ENCODE measurements around the gene NHSL2. TPM values are rescaled to one million over a fixed set of nuclear protein-coding genes. Genes with fewer than 3 reads are reported as not detected.

The NHSL2 gene
- polyA plus RNA-seq, 2 donors = 0.41 to 0.51 TPM

- H3K27me3 ChIP-seq (ENCODE audit: control insufficient read depth in 1 of 2, insufficient read depth in 2 of 2, low read length in 2 of 2) = no peaks in the 10 kb centered on the region
- WGBS, 2 donors = 76 to 78% methylated on average over 2 of the region's 2 CpGs
Observed at GRCh38 chrX:71994601-71995000, 84.0 kb downstream of the NHSL2 start.

DNA sequence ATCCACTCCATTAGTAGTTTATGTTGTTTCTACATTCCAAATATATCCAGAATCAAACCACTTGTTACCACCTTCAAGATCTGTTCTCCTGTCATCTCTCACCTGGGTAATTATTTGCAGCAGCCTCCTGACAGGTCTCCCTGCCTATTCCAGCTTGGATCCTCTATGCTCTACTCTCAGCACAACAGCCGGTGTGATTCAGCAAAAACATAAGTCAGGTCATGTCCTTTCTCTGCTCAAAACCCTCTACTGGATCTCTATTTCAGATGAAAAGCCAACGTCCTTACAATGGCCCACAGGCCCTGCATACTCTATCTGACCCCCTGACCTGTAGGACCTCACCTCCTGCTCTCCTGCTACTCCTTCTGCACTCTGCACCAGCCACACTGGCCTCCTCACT, 84.5 kb downstream of the NHSL2 start:
- H3K4me1 ChIP-seq (ENCODE audit: control insufficient read depth in 2 of 2, insufficient read depth in 2 of 2, low read length in 1 of 2) = no peaks in the 10 kb centered on the region
- no peaks in the 10 kb centered on the region for H3K27me3 ChIP-seq (ENCODE audit: control insufficient read depth in 1 of 2, insufficient read depth in 2 of 2, low read length in 2 of 2)
- H3K9me3 ChIP-seq (ENCODE audit: control insufficient read depth in 2 of 2, insufficient read depth in 1 of 2, low read depth in 1 of 2, low read length in 1 of 2) = no peaks in the 10 kb centered on the region
- H3K36me3 ChIP-seq (ENCODE audit: control insufficient read depth in 2 of 2, insufficient read depth in 2 of 2, low read length in 1 of 2) = no peaks in the 10 kb centered on the region
- H3K27ac ChIP-seq (ENCODE audit: low read depth in 2 of 2, low read length in 1 of 2) = no peak overlapping the region
- H3K4me3 ChIP-seq (ENCODE audit: low read depth in 1 of 2, low read length in 2 of 2) = no peak overlapping the region
- WGBS, 2 donors = 56 to 81% methylated on average over 2 of the region's 2 CpGs

More at GRCh38 chrX:71994601-71995000, 84.0 kb downstream of the NHSL2 start:
- Histone ChIP-seq H3K4me1 (ENCODE audit: control insufficient read depth in 2 of 2, insufficient read depth in 2 of 2, low read length in 1 of 2) (no peaks in the 10 kb centered on the region), H3K36me3 (ENCODE audit: control insufficient read depth in 2 of 2, insufficient read depth in 2 of 2, low read length in 1 of 2) (no peaks in the 10 kb centered on the region), H3K27ac (ENCODE audit: low read depth in 2 of 2, low read length in 1 of 2) (no peak overlapping the region), H3K4me3 (ENCODE audit: low read depth in 1 of 2, low read length in 2 of 2) (no peak overlapping the region), H3K9me3 (ENCODE audit: control insufficient read depth in 2 of 2, insufficient read depth in 1 of 2, low read depth in 1 of 2, low read length in 1 of 2) (no peaks in the 10 kb centered on the region)

DNA sequence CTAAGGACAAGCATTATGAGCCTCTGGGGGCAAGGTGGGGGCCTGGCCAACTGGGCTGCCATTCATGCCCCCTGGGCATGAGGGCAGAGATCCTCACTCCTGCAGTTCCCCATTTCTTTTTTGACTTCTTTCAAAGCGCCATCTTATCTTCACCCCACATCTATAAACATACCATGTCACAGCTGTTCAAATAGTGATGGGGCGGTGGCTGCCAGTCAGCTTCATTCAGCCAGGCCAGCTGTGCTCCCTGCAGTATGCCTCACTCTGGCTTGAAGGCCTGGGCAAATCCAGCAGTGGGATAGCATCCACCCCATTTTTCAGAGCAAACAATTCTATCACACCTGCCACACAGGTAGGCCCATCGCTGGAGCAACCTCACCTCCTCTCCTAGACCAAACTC, 85.5 kb downstream of the NHSL2 start:
- Histone ChIP-seq H3K4me3 (ENCODE audit: low read depth in 1 of 2, low read length in 2 of 2) (no peak overlapping the region), H3K9me3 (ENCODE audit: control insufficient read depth in 2 of 2, insufficient read depth in 1 of 2, low read depth in 1 of 2, low read length in 1 of 2) (no peaks in the 10 kb centered on the region), H3K27ac (ENCODE audit: low read depth in 2 of 2, low read length in 1 of 2) (no peak overlapping the region), H3K4me1 (ENCODE audit: control insufficient read depth in 2 of 2, insufficient read depth in 2 of 2, low read length in 1 of 2) (no peaks in the 10 kb centered on the region), H3K27me3 (ENCODE audit: control insufficient read depth in 1 of 2, insufficient read depth in 2 of 2, low read length in 2 of 2) (no peaks in the 10 kb centered on the region), H3K36me3 (ENCODE audit: control insufficient read depth in 2 of 2, insufficient read depth in 2 of 2, low read length in 1 of 2) (no peaks in the 10 kb centered on the region)
- WGBS, 2 donors = 75 to 85% methylated on average over 3 of the region's 3 CpGs

- WGBS, 2 donors = 64 to 68% methylated on average over 6 of the region's 6 CpGs
- H3K9me3 ChIP-seq (ENCODE audit: control insufficient read depth in 2 of 2, insufficient read depth in 1 of 2, low read depth in 1 of 2, low read length in 1 of 2) = no peaks in the 10 kb centered on the region
- no peaks in the 10 kb centered on the region for H3K36me3 ChIP-seq (ENCODE audit: control insufficient read depth in 2 of 2, insufficient read depth in 2 of 2, low read length in 1 of 2)
- no peaks in the 10 kb centered on the region for H3K4me1 ChIP-seq (ENCODE audit: control insufficient read depth in 2 of 2, insufficient read depth in 2 of 2, low read length in 1 of 2)
- H3K27ac ChIP-seq (ENCODE audit: low read depth in 2 of 2, low read length in 1 of 2) = no peak overlapping the region
- H3K27me3 ChIP-seq (ENCODE audit: control insufficient read depth in 1 of 2, insufficient read depth in 2 of 2, low read length in 2 of 2) = no peaks in the 10 kb centered on the region
- no peak overlapping the region for H3K4me3 ChIP-seq (ENCODE audit: low read depth in 1 of 2, low read length in 2 of 2)
Observed at GRCh38 chrX:71996826-71997225, 86.2 kb downstream of the NHSL2 start.

GRCh38 chrX:71997320-71997719, 86.7 kb downstream of the NHSL2 start:
- no peaks in the 10 kb centered on the region for H3K9me3 ChIP-seq (ENCODE audit: control insufficient read depth in 2 of 2, insufficient read depth in 1 of 2, low read depth in 1 of 2, low read length in 1 of 2)
- no peak overlapping the region for H3K27ac ChIP-seq (ENCODE audit: low read depth in 2 of 2, low read length in 1 of 2)
- H3K27me3 ChIP-seq (ENCODE audit: control insufficient read depth in 1 of 2, insufficient read depth in 2 of 2, low read length in 2 of 2) = no peaks in the 10 kb centered on the region
- no peaks in the 10 kb centered on the region for H3K36me3 ChIP-seq (ENCODE audit: control insufficient read depth in 2 of 2, insufficient read depth in 2 of 2, low read length in 1 of 2)
- 60 to 62% methylated on average over 3 of the region's 3 CpGs for WGBS, 2 donors
- no peaks in the 10 kb centered on the region for H3K4me1 ChIP-seq (ENCODE audit: control insufficient read depth in 2 of 2, insufficient read depth in 2 of 2, low read length in 1 of 2)
- no peak overlapping the region for H3K4me3 ChIP-seq (ENCODE audit: low read depth in 1 of 2, low read length in 2 of 2)

DNA sequence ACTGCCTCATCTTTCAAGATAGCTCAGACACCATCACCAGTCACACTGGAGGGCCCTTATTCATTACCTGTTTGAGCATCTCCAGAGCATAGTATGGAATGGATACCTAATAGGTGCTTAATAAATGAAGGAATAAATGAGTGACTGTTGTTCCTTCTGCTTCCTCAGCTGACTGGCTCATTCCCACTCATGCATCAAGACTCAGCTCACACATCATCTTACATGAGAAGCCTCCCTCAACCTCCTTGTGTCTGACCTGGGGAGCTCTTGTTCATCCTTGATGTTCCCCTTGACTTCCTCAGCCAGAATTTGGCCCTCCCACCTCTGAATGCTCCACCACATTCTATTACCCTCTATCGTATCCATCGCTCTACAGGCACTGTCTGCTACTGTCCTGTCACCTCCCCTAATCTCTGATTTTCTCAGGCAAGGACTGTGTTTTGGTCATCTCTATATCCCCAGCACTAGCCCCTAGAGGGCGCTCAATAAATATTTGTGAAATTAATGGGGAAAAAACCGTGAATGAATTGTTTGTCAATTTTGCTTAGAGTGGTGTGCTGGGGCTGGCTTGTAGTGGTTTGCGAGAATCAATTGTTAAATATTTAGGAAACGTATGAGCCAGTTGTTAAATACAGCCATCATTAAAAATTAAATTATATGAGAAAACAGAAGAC, 88.3 kb downstream of the NHSL2 start:
- WGBS, 2 donors = 11 to 12% methylated on average over 6 of the region's 6 CpGs
- peaks cover 0 to 2% of the 10 kb centered on the region in 2 donors for H3K4me1 ChIP-seq (ENCODE audit: control insufficient read depth in 2 of 2, insufficient read depth in 2 of 2, low read length in 1 of 2)
- no peaks in the 10 kb centered on the region for H3K36me3 ChIP-seq (ENCODE audit: control insufficient read depth in 2 of 2, insufficient read depth in 2 of 2, low read length in 1 of 2)
- H3K27me3 ChIP-seq (ENCODE audit: control insufficient read depth in 1 of 2, insufficient read depth in 2 of 2, low read length in 2 of 2) = no peaks in the 10 kb centered on the region
- H3K4me3 ChIP-seq (ENCODE audit: low read depth in 1 of 2, low read length in 2 of 2) = no peak overlapping the region
- H3K27ac ChIP-seq (ENCODE audit: low read depth in 2 of 2, low read length in 1 of 2) = no peak overlapping the region
- no peaks in the 10 kb centered on the region for H3K9me3 ChIP-seq (ENCODE audit: control insufficient read depth in 2 of 2, insufficient read depth in 1 of 2, low read depth in 1 of 2, low read length in 1 of 2)

DNA sequence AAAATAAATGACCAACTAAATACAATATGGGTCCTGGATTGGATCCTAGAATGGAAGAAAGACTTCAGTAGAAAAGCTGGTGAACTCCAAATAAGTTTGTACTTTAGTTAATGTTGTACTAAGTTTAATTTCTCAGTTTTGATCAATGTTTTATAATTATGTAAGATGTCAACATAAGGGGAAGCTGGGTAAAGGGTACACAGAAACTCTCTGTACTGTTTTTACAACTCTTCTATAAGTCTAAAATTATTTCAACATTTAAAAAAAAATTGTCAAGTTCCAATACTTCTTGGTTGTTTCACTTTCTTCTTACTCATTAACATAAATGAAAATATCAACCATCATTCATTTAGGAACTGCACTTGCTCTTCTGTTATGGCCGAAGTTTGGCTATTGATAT, 88.9 kb downstream of the NHSL2 start:
- H3K27ac ChIP-seq (ENCODE audit: low read depth in 2 of 2, low read length in 1 of 2) = no peak overlapping the region
- H3K9me3 ChIP-seq (ENCODE audit: control insufficient read depth in 2 of 2, insufficient read depth in 1 of 2, low read depth in 1 of 2, low read length in 1 of 2) = no peaks in the 10 kb centered on the region

DNA sequence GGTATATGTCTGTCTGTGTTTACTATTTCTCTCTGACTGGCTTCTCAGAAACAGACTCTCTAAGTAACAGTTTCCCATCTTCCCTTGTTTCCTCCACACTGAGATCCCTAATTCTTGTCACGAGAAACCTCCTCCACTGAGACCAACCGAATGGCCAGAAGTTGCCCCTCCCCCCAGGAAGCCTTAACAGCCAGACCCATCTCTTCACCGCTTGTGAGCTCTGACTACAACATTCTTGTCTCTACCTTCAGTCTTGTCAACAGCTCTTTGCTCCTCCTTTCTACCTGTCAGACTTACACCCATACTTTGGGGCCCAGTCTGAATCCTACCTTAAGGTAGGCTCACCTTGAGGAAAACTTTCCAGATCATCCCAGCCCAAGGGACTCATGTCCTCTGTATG, 90.8 kb downstream of the NHSL2 start:
- no peak overlapping the region for H3K4me3 ChIP-seq (ENCODE audit: low read depth in 1 of 2, low read length in 2 of 2)
- WGBS, 2 donors = 59 to 74% methylated on average over 3 of the region's 3 CpGs
- H3K27ac ChIP-seq (ENCODE audit: low read depth in 2 of 2, low read length in 1 of 2) = no peak overlapping the region
- no peaks in the 10 kb centered on the region for H3K27me3 ChIP-seq (ENCODE audit: control insufficient read depth in 1 of 2, insufficient read depth in 2 of 2, low read length in 2 of 2)
- H3K36me3 ChIP-seq (ENCODE audit: control insufficient read depth in 2 of 2, insufficient read depth in 2 of 2, low read length in 1 of 2) = no peaks in the 10 kb centered on the region
- H3K9me3 ChIP-seq (ENCODE audit: control insufficient read depth in 2 of 2, insufficient read depth in 1 of 2, low read depth in 1 of 2, low read length in 1 of 2) = no peaks in the 10 kb centered on the region
- peaks cover 0 to 2% of the 10 kb centered on the region in 2 donors for H3K4me1 ChIP-seq (ENCODE audit: control insufficient read depth in 2 of 2, insufficient read depth in 2 of 2, low read length in 1 of 2)

More for the DNA sequence above, 88.9 kb downstream of the NHSL2 start:
- H3K27me3 ChIP-seq (ENCODE audit: control insufficient read depth in 1 of 2, insufficient read depth in 2 of 2, low read length in 2 of 2) = no peaks in the 10 kb centered on the region
- no peaks in the 10 kb centered on the region for H3K36me3 ChIP-seq (ENCODE audit: control insufficient read depth in 2 of 2, insufficient read depth in 2 of 2, low read length in 1 of 2)
- no peak overlapping the region for H3K4me3 ChIP-seq (ENCODE audit: low read depth in 1 of 2, low read length in 2 of 2)
- peaks cover 0 to 2% of the 10 kb centered on the region in 2 donors for H3K4me1 ChIP-seq (ENCODE audit: control insufficient read depth in 2 of 2, insufficient read depth in 2 of 2, low read length in 1 of 2)
- WGBS, 2 donors = 93 to 96% methylated on average over 1 of the region's 1 CpG

DNA sequence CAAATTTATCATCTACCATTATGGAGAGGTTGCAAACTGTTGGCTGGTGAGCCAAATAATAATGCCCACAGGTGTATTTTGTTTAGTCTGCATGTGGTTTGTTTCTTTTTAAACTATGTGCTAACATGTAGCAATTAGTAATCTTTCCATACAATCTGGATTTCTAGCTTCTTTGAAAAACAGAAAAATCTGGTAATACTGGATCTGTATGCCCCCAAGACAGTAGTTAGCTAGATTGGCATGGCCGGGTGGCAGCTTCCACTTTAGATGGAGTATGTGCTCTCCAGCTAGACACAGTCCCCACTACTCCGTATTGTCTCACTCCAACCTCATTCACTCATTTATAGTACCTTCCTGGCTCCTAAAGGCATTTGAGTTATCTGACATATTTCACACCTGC, 91.3 kb downstream of the NHSL2 start:
- no peaks in the 10 kb centered on the region for H3K36me3 ChIP-seq (ENCODE audit: control insufficient read depth in 2 of 2, insufficient read depth in 2 of 2, low read length in 1 of 2)
- 76 to 80% methylated on average over 2 of the region's 2 CpGs for WGBS, 2 donors
- H3K4me3 ChIP-seq (ENCODE audit: low read depth in 1 of 2, low read length in 2 of 2) = no peak overlapping the region
- no peaks in the 10 kb centered on the region for H3K27me3 ChIP-seq (ENCODE audit: control insufficient read depth in 1 of 2, insufficient read depth in 2 of 2, low read length in 2 of 2)
- peaks cover 0 to 2% of the 10 kb centered on the region in 2 donors for H3K4me1 ChIP-seq (ENCODE audit: control insufficient read depth in 2 of 2, insufficient read depth in 2 of 2, low read length in 1 of 2)
- H3K27ac ChIP-seq (ENCODE audit: low read depth in 2 of 2, low read length in 1 of 2) = no peak overlapping the region
- H3K9me3 ChIP-seq (ENCODE audit: control insufficient read depth in 2 of 2, insufficient read depth in 1 of 2, low read depth in 1 of 2, low read length in 1 of 2) = no peaks in the 10 kb centered on the region

DNA sequence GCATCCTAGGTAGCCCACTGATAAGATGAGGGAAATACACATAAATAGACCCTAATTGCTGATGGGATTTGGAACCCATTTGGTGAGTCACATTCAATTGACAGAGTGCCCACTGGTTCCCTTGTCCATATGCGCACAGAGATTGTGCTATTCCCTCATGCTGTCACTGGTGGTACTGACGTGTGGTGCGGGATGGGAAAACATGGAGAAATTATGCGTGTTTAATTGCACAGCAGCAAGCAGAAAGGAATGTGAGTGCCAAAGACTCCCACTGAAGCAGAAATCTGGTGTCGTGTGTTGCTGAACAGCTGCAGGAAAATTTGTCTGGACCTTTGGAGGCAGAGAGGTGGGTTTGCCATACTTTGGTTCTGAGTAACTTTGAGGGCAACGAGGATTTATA, 92.2 kb downstream of the NHSL2 start:
- Histone ChIP-seq H3K36me3 (ENCODE audit: control insufficient read depth in 2 of 2, insufficient read depth in 2 of 2, low read length in 1 of 2) (no peaks in the 10 kb centered on the region), H3K27me3 (ENCODE audit: control insufficient read depth in 1 of 2, insufficient read depth in 2 of 2, low read length in 2 of 2) (no peaks in the 10 kb centered on the region), H3K27ac (ENCODE audit: low read depth in 2 of 2, low read length in 1 of 2) (no peak overlapping the region), H3K4me1 (ENCODE audit: control insufficient read depth in 2 of 2, insufficient read depth in 2 of 2, low read length in 1 of 2) (peaks cover 0 to 2% of the 10 kb centered on the region in 2 donors), H3K4me3 (ENCODE audit: low read depth in 1 of 2, low read length in 2 of 2) (no peak overlapping the region), H3K9me3 (ENCODE audit: control insufficient read depth in 2 of 2, insufficient read depth in 1 of 2, low read depth in 1 of 2, low read length in 1 of 2) (no peaks in the 10 kb centered on the region)
- 70 to 72% methylated on average over 6 of the region's 6 CpGs for WGBS, 2 donors

All from esophagus (tissue), 2 donors.